DOHH2 (cell line): Measurements from ENCODE around the gene CYP46A1.

ENCODE experiments used
- H3F3A ChIP-seq: fragments of 200-600 bp; sonication (generic), shearing (Covaris generic); 2 replicates; pipeline ENCODE4 v1.6.0; 2016; ENCODE audit warnings: antibody characterized with exemption, mild to moderate bottlenecking; ENCODE audit not compliant: control insufficient read depth, insufficient read depth
- H3K27ac ChIP-seq: fragments of 200-600 bp; sonication (generic); 2 replicates; pipeline ENCODE4 v1.5.1; 2014; ENCODE audit warnings: low read depth, mild to moderate bottlenecking, low read length, moderate library complexity
- H3K27me3 ChIP-seq: fragments of 200-600 bp; sonication (generic); 2 replicates; pipeline ENCODE4 v1.6.1; 2014; ENCODE audit warnings: mild to moderate bottlenecking, low read length, mixed read lengths; ENCODE audit not compliant: control insufficient read depth
- H3K36me3 ChIP-seq: fragments of 200-600 bp; sonication (generic); 2 replicates; pipeline ENCODE4 v1.6.1; 2014; ENCODE audit warnings: mild to moderate bottlenecking, low read length, moderate library complexity, mixed read lengths; ENCODE audit not compliant: control insufficient read depth
- H3K4me1 ChIP-seq: fragments of 200-600 bp; sonication (generic); 2 replicates; pipeline ENCODE4 v1.6.1; 2014; ENCODE audit warnings: mild to moderate bottlenecking, low read length, mixed read lengths; ENCODE audit not compliant: control insufficient read depth
- H3K4me2 ChIP-seq: fragments of 200-600 bp; sonication (generic); 2 replicates; pipeline ENCODE4 v1.6.0; 2014; ENCODE audit warnings: mild to moderate bottlenecking, low read length, moderate library complexity
- H3K4me3 ChIP-seq: fragments of 200-600 bp; sonication (generic); 2 replicates; pipeline ENCODE4 v1.5.1; 2014; ENCODE audit warnings: mild to moderate bottlenecking, low read length, mixed read lengths
- H3K79me2 ChIP-seq: fragments of 200-600 bp; sonication (generic); 2 replicates; pipeline ENCODE4 v1.6.1; 2014; ENCODE audit warnings: mild to moderate bottlenecking, low read length, mixed read lengths; ENCODE audit not compliant: control insufficient read depth
- H3K9me2 ChIP-seq: fragments of 200-600 bp; sonication (generic); replicated peaks from 2 replicates; pipeline ENCODE4 v1.6.1; 2014; ENCODE audit warnings: mild to moderate bottlenecking, low read length, mixed read lengths; ENCODE audit not compliant: control insufficient read depth
- H3K9me3 ChIP-seq: fragments of 200-600 bp; sonication (generic); 2 replicates; pipeline ENCODE4 v1.6.1; 2014; ENCODE audit warnings: antibody characterized with exemption, low read length, mixed read lengths; ENCODE audit not compliant: control insufficient read depth, insufficient read depth
- H4K20me1 ChIP-seq: fragments of 200-600 bp; sonication (generic); 2 replicates; pipeline ENCODE4 v1.6.0; 2014; ENCODE audit warnings: low read depth, mild to moderate bottlenecking, antibody characterized with exemption, low read length, moderate library complexity; ENCODE audit not compliant: control insufficient read depth, insufficient read depth
- CTCF ChIP-seq: fragments of 200-600 bp; sonication (generic); IDR thresholded peaks from one replicate; pipeline ENCODE4 v1.5.1; 2014; ENCODE audit warnings: antibody characterized with exemption, mild to moderate bottlenecking, low read depth, low read length; ENCODE audit not compliant: poor library complexity, severe bottlenecking
- EZH2phosphoT487 ChIP-seq: fragments of 200-600 bp; sonication (generic); IDR thresholded peaks from 2 replicates; pipeline ENCODE4 v1.6.1; 2017; ENCODE audit warnings: borderline replicate concordance, mild to moderate bottlenecking, antibody characterized with exemption, low read length, moderate library complexity, mixed read lengths

The CYP46A1 gene

GRCh38 chr14:99681832-99682148 is 2.3 kb upstream of the CYP46A1 start:
- no peaks in the 10 kb centered on the region for H4K20me1 ChIP-seq
- H3K36me3 ChIP-seq = no peaks in the 10 kb centered on the region
- peaks cover 18% of the 10 kb centered on the region for H3K27me3 ChIP-seq
- H3K79me2 ChIP-seq = no peaks in the 10 kb centered on the region
- H3K27ac ChIP-seq = no peak overlapping the region
- H3K4me1 ChIP-seq = peaks cover 13% of the 10 kb centered on the region
- TF ChIP-seq EZH2phosphoT487 (no peak), CTCF (no peak)
- H3K4me3 ChIP-seq = no peak overlapping the region
- no peak overlapping the region for H3K4me2 ChIP-seq
- H3K9me2 ChIP-seq = no peaks in the 10 kb centered on the region
- peaks cover 9% of the 10 kb centered on the region; the same call in 1 of the 2 replicates for H3K9me3 ChIP-seq
- H3F3A ChIP-seq = 0 out of 2 replicates have a peak, but pooled peaks cover 4% of the 10 kb centered on the region

GRCh38 chr14:99682809-99683618 is 1.1 kb upstream of the CYP46A1 start:
- Histone ChIP-seq H3K9me2 (no peaks in the 10 kb centered on the region), H3K79me2 (no peaks in the 10 kb centered on the region), H3K4me1 (peaks cover 25% of the 10 kb centered on the region), H3K36me3 (no peaks in the 10 kb centered on the region), H3K4me2 (peak overlapping the region; percentile 100), H4K20me1 (no peaks in the 10 kb centered on the region), H3K27ac (peak overlapping the region; percentile 34), H3F3A (0 out of 2 replicates have a peak, but pooled peaks cover 4% of the 10 kb centered on the region), H3K4me3 (peak overlapping the region; percentile 92), H3K27me3 (peaks cover 21% of the 10 kb centered on the region), H3K9me3 (peaks cover 2% of the 10 kb centered on the region; the same call in 1 of the 2 replicates)
- TF ChIP-seq EZH2phosphoT487 (no peak), CTCF (peak; percentile 96)

- H3K4me2 ChIP-seq = peak overlapping the region; percentile 93
- H3K36me3 ChIP-seq = no peaks in the 10 kb centered on the region
- H3K4me1 ChIP-seq = peaks cover 26% of the 10 kb centered on the region
- H3K27me3 ChIP-seq = peaks cover 21% of the 10 kb centered on the region
- 0 out of 2 replicates have a peak, but pooled peaks cover 4% of the 10 kb centered on the region for H3F3A ChIP-seq
- no peaks in the 10 kb centered on the region for H3K9me2 ChIP-seq
- peak overlapping the region; percentile 73 for H3K4me3 ChIP-seq
- no peaks in the 10 kb centered on the region for H3K79me2 ChIP-seq
- no peaks in the 10 kb centered on the region for H4K20me1 ChIP-seq
- TF ChIP-seq EZH2phosphoT487 = no peak
- no peaks in the 10 kb centered on the region for H3K9me3 ChIP-seq
- no peak overlapping the region for H3K27ac ChIP-seq
Measured at GRCh38 chr14:99684410-99684934, 374 bp downstream of the CYP46A1 start.

- no peaks in the 10 kb centered on the region for H3K9me2 ChIP-seq
- TF ChIP-seq EZH2phosphoT487 (no peak), CTCF (no peak)
- no peaks in the 10 kb centered on the region for H4K20me1 ChIP-seq
- peaks cover 26% of the 10 kb centered on the region for H3K4me1 ChIP-seq
- H3K4me2 ChIP-seq = no peak overlapping the region
- no peak overlapping the region for H3K27ac ChIP-seq
- no peaks in the 10 kb centered on the region for H3K79me2 ChIP-seq
- 0 out of 2 replicates have a peak, but pooled peaks cover 4% of the 10 kb centered on the region for H3F3A ChIP-seq
- H3K9me3 ChIP-seq = no peaks in the 10 kb centered on the region
- no peak overlapping the region for H3K4me3 ChIP-seq
- H3K27me3 ChIP-seq = peaks cover 21% of the 10 kb centered on the region
- H3K36me3 ChIP-seq = no peaks in the 10 kb centered on the region
Measured at GRCh38 chr14:99685151-99685591, 1.1 kb downstream of the CYP46A1 start.
